Common myeloid progenitor, CD34-positive (primary cell): ENCODE results near the gene SCYL1.

Experiments used
- CTCF ChIA-PET: fragments of 350-600 bp; sonication (Branson Sonifier 250); formaldehyde crosslinking; loops from one replicate; lab custom pipeline; 2021; ENCODE audit warnings: antibody characterized with exemption; lab: Charles Lee
- POLR2A ChIA-PET: fragments of 350-600 bp; sonication (Branson Sonifier 250); formaldehyde crosslinking; loops from one replicate; lab custom pipeline; 2021; ENCODE audit warnings: antibody characterized with exemption; lab: Charles Lee
- DNase-seq, 3 donors: peaks; one replicate each; pipeline versions ENCODE4 v3.0.0 to v3.0.0-alpha.2; 2013
- H3K27ac ChIP-seq, 2 experiments: 1 replicate in 1 of 2; 2 replicates in 1 of 2; pipeline ENCODE4 v1.7.0; 2013; ENCODE audit warnings: inconsistent platforms in 2 of 2, low read length in 2 of 2, mild to moderate bottlenecking in 2 of 2, low read depth in 1 of 2, moderate library complexity in 1 of 2; ENCODE audit not compliant: severe bottlenecking in 2 of 2, insufficient read depth in 1 of 2, poor library complexity in 1 of 2
- H3K27me3 ChIP-seq, 5 experiments: replicated peaks in 2 of 5; 1 replicate in 3 of 5; 2 replicates in 2 of 5; pipeline versions ENCODE4 v1.6.1 to v1.7.0; 2013; ENCODE audit warnings: low read length in 4 of 5, mild to moderate bottlenecking in 2 of 5, moderate library complexity in 2 of 5, inconsistent platforms in 1 of 5; ENCODE audit not compliant: insufficient read depth in 5 of 5, control insufficient read depth in 4 of 5
- H3K36me3 ChIP-seq, 4 experiments: 1 replicate in 2 of 4; 2 replicates in 2 of 4; pipeline versions ENCODE4 v1.6.1 to v1.7.0; 2013; ENCODE audit warnings: low read length in 3 of 4, control low read depth in 1 of 4, mild to moderate bottlenecking in 1 of 4; ENCODE audit not compliant: control insufficient read depth in 4 of 4, insufficient read depth in 4 of 4
- H3K4me1 ChIP-seq, 4 experiments: 1 replicate in 3 of 4; 2 replicates in 1 of 4; pipeline versions ENCODE4 v1.6.1 to v1.7.1; 2013; ENCODE audit warnings: low read length in 3 of 4, mild to moderate bottlenecking in 3 of 4, control low read depth in 1 of 4, inconsistent platforms in 1 of 4, moderate library complexity in 1 of 4; ENCODE audit not compliant: control insufficient read depth in 4 of 4, insufficient read depth in 4 of 4; ENCODE audit errors: control extremely low read depth in 1 of 4
- H3K4me3 ChIP-seq, 7 experiments: 1 replicate in 4 of 7; 2 replicates in 3 of 7; pipeline versions ENCODE4 v1.5.1 to v1.7.0; 2013; ENCODE audit warnings: mild to moderate bottlenecking in 7 of 7, low read length in 6 of 7, moderate library complexity in 6 of 7, inconsistent platforms in 2 of 7, low read depth in 2 of 7, control low read depth in 1 of 7; ENCODE audit not compliant: insufficient read depth in 4 of 7, control insufficient read depth in 1 of 7; ENCODE audit errors: extremely low read depth in 1 of 7
- H3K9me3 ChIP-seq, 5 experiments: 1 replicate in 4 of 5; 2 replicates in 1 of 5; pipeline versions ENCODE4 v1.6.1 to v1.7.1; 2013; ENCODE audit warnings: low read length in 4 of 5, mild to moderate bottlenecking in 2 of 5, inconsistent platforms in 1 of 5, low read depth in 1 of 5, moderate library complexity in 1 of 5; ENCODE audit not compliant: control insufficient read depth in 4 of 5, insufficient read depth in 2 of 5; ENCODE audit errors: control extremely low read depth in 1 of 5
- WGBS: methylation state at CpG from one replicate; pipeline ENCODE4 v1.1.5; 2013; ENCODE audit not compliant: insufficient coverage; 5-methylcytosine and 5-hydroxymethylcytosine counted together

SCYL1 gene

GRCh38 chr11:65502274-65502554, 22.7 kb upstream of the SCYL1 start:
- H3K36me3 ChIP-seq: peaks cover 22 to 59% (median 48%) of the 10 kb centered on the region in 4 experiments
- H3K27me3 ChIP-seq: no peaks in the 10 kb centered on the region
- ChIA-PET POLR2A (interaction anchor here (0.7 to 26.7 kb wide), 7 partner anchors 10 to 80 kb away, joined by 3 to 1072 read pairs (median 16); partner anchors contain the start of genes NEAT1 and ZNRD2), CTCF (interaction anchor here (0.9 to 26.9 kb wide), 6 partner anchors 15 to 173 kb away, joined by 3 to 653 read pairs (median 8); partner anchors contain the start of gene NEAT1)
- H3K4me1 ChIP-seq: peaks cover 18 to 50% (median 39%) of the 10 kb centered on the region in 4 experiments
- no peak for DNase-seq
- H3K9me3 ChIP-seq: no peaks in the 10 kb centered on the region
- H3K27ac ChIP-seq: peak overlapping the region; percentile 100
- peak overlapping the region in 6 of 7 experiments; percentile 97 to 100 (median 100) for H3K4me3 ChIP-seq

GRCh38 chr11:65502555-65503367, 22.1 kb upstream of the SCYL1 start:
- Histone ChIP-seq H3K36me3 (peaks cover 22 to 59% (median 48%) of the 10 kb centered on the region in 4 experiments), H3K9me3 (no peaks in the 10 kb centered on the region), H3K27me3 (no peaks in the 10 kb centered on the region), H3K4me3 (peak overlapping the region in 6 of 7 experiments; percentile 97 to 100 (median 100)), H3K27ac (peak overlapping the region; percentile 100), H3K4me1 (peaks cover 18 to 53% (median 41%) of the 10 kb centered on the region in 4 experiments)
- POLR2A ChIA-PET: interaction anchor here (0.7 to 26.7 kb wide), 9 partner anchors 10 to 275 kb away, joined by 3 to 1072 read pairs (median 8); partner anchors contain the start of genes NEAT1 and ZNRD2
- 0% methylated on average over 3 of the region's 6 CpGs for WGBS
- peak in 2 of 3 donors; percentile 51 to 58 for DNase-seq
- CTCF ChIA-PET: interaction anchor here (1.5 to 26.9 kb wide), 5 partner anchors 16 to 86 kb away, joined by 4 to 653 read pairs (median 12); partner anchors contain the start of gene NEAT1

- H3K27ac ChIP-seq: peak overlapping the region; percentile 100
- H3K36me3 ChIP-seq: peaks cover 22 to 59% (median 48%) of the 10 kb centered on the region in 4 experiments
- H3K9me3 ChIP-seq: no peaks in the 10 kb centered on the region
- WGBS: no CpG with 5 or more reads among the region's 3 CpGs
- no peaks in the 10 kb centered on the region for H3K27me3 ChIP-seq
- POLR2A ChIA-PET: interaction anchor here (0.6 to 26.7 kb wide), 14 partner anchors 11 to 457 kb away, joined by 3 to 1072 read pairs (median 4); partner anchors contain the start of genes NEAT1 and SLC25A45
- peak in 1 of 3 donors; percentile 42 for DNase-seq
- peaks cover 18 to 46% (median 36%) of the 10 kb centered on the region in 4 experiments for H3K4me1 ChIP-seq
- peak overlapping the region in 6 of 7 experiments; percentile 97 to 100 (median 100) for H3K4me3 ChIP-seq
- CTCF ChIA-PET: interaction anchor here (1.8 to 26.9 kb wide), 3 partner anchors 30 to 87 kb away, joined by 12 to 653 read pairs (median 74); partner anchors contain the start of gene NEAT1
These were observed 21.4 kb upstream of the SCYL1 start for GRCh38 chr11:65503368-65503948.

- Histone ChIP-seq H3K36me3 (peaks cover 22 to 59% (median 48%) of the 10 kb centered on the region in 4 experiments), H3K4me3 (peak overlapping the region in 6 of 7 experiments; percentile 97 to 100 (median 100)), H3K27me3 (no peaks in the 10 kb centered on the region), H3K27ac (peak overlapping the region; percentile 100), H3K9me3 (no peaks in the 10 kb centered on the region), H3K4me1 (peaks cover 18 to 43% (median 35%) of the 10 kb centered on the region in 4 experiments)
- DNase-seq: peak in 2 of 3 donors; percentile 69 to 74
- ChIA-PET CTCF (interaction anchor here (1.0 to 26.9 kb wide), 4 partner anchors 11 to 86 kb away, joined by 3 to 653 read pairs (median 40); no protein-coding TSS in a partner anchor), POLR2A (interaction anchor here (0.6 to 26.7 kb wide), 13 partner anchors 6 to 457 kb away, joined by 3 to 1072 read pairs (median 4); partner anchors contain the start of genes MALAT1, NEAT1 and SLC25A45)
- whole genome bisulfite sequencing: 3% methylated on average over 2 of the region's 3 CpGs
These were observed 20.8 kb upstream of the SCYL1 start for GRCh38 chr11:65503949-65504673.

GRCh38 chr11:65504674-65505465, 20.0 kb upstream of the SCYL1 start:
- WGBS: 30% methylated on average over 4 of the region's 8 CpGs
- no peaks in the 10 kb centered on the region for H3K27me3 ChIP-seq
- peak overlapping the region; percentile 26 to 100 (median 99) for H3K4me3 ChIP-seq
- H3K27ac ChIP-seq: peak overlapping the region; percentile 29 to 100
- no peaks in the 10 kb centered on the region for H3K9me3 ChIP-seq
- H3K4me1 ChIP-seq: peaks cover 18 to 43% (median 35%) of the 10 kb centered on the region in 4 experiments
- DNase-seq: peak; percentile 31 to 67 (median 66)
- H3K36me3 ChIP-seq: peaks cover 22 to 59% (median 48%) of the 10 kb centered on the region in 4 experiments
- ChIA-PET CTCF (interaction anchor here (1.0 to 26.9 kb wide), 9 partner anchors 8 to 138 kb away, joined by 3 to 653 read pairs (median 4); no protein-coding TSS in a partner anchor), POLR2A (interaction anchor here (0.6 to 26.7 kb wide), 12 partner anchors 7 to 805 kb away, joined by 3 to 1072 read pairs (median 6); partner anchors contain the start of genes KCNK7, MALAT1, NEAT1 and SLC25A45)
